ENCODE results near the gene ERC1. TPM values are rescaled to one million over a fixed set of nuclear protein-coding genes. Genes with fewer than 3 reads are reported as not detected.

Gene ERC1
- total and polyA plus RNA-seq, 2 donors (not counting 3 experiments of a cell fraction or from before 2014, with no cell fraction given): 11.7 to 66.1 TPM

DNA sequence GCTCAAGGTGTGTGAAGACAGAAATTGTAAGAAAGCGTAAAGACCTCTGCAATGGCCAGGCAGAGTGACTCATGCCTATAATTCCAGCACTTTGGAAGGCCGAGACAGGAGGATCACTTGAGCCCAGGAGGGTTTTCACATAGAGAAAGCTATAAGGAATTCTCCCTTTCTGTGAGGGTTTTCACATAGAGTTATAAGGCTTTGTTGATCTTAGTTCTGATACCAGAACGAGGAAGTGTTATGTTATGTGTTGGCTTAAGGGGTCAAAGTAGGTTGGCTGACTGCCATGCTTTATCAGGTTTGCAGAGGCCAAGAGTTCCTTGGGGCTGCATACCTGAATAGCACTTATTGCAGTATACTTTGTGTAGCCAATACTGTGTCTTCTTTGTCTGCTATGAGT lies 139.1 kb downstream of the ERC1 start:
- H2AFZ ChIP-seq (ENCODE audit: low read depth, low read length): no peak overlapping the region
- intact Hi-C loops (cut with micrococcal nuclease) (loop anchor here (1.0 to 5.0 kb wide), 2 partner anchors 42 to 87 kb away; no protein-coding TSS in a partner anchor), dilution Hi-C loops (cut with MboI; ENCODE audit: extremely low pct_ligation_motif_present, low sequenced_read_pairs) (no loop called here)
- no peaks in the 10 kb centered on the region for H3K9me3 ChIP-seq (replicated peaks; ENCODE audit: control insufficient read depth, insufficient read depth, low read length)
- ChIA-PET POLR2A (no interaction called here), CTCF (interaction anchor here (0.9 to 3.9 kb wide), 14 partner anchors 10 to 475 kb away, joined by 3 to 41 read pairs (median 4); partner anchors contain the start of gene RAD52)
- H4K20me1 ChIP-seq (replicated peaks; ENCODE audit: control insufficient read depth, extremely low read depth, insufficient read depth, low read length): peaks cover 3% of the 10 kb centered on the region
- H3K4me3 ChIP-seq (replicated peaks in 1 of 3; ENCODE audit: insufficient read depth in 1 of 3, low read depth in 1 of 3, low read length in 3 of 3): no peak overlapping the region
- H3K27ac ChIP-seq (ENCODE audit: insufficient read depth, low read depth, low read length): no peak overlapping the region
- BruUV-seq (replicated peaks): no TSS peak
- TF ChIP-seq POLR2A (IDR thresholded peaks at IDR 0.05; ENCODE audit: low read depth, low read length): no peak
- TF ChIP-seq POLR2AphosphoS5 (IDR thresholded peaks at IDR 0.05; ENCODE audit: insufficient read depth, low read depth, low read length): no peak
- TF ChIP-seq GATA2 (IDR thresholded peaks at IDR 0.05; ENCODE audit: insufficient read depth, insufficient read length, low read depth, low read length): peak; percentile 56
- no peak for TF ChIP-seq EZH2 (IDR thresholded peaks at IDR 0.05; ENCODE audit: borderline replicate concordance, low read depth, low read length, severe bottlenecking)
- peak; percentile 19 for TF ChIP-seq JUN (IDR thresholded peaks at IDR 0.05; ENCODE audit: borderline replicate concordance, insufficient read depth, insufficient read length, low read depth)
- peak; percentile 6 for TF ChIP-seq FOS (IDR thresholded peaks at IDR 0.05; ENCODE audit: borderline replicate concordance, insufficient read depth, low read length)
- DNase-seq (ENCODE audit: low read depth, low spot score) (peak; percentile 72), FAIRE-seq (peak; percentile 78)
- H3K4me1 ChIP-seq (ENCODE audit: control insufficient read depth, extremely low read depth, insufficient read depth, low read length): peaks cover 8% of the 10 kb centered on the region
- no peaks in the 10 kb centered on the region for H3K9me1 ChIP-seq (replicated peaks; ENCODE audit: control insufficient read depth, extremely low read depth, insufficient read depth, low read length)
- H3K27me3 ChIP-seq (ENCODE audit: control insufficient read depth in 2 of 2, insufficient read depth in 2 of 2, low read length in 2 of 2): no peaks in the 10 kb centered on the region
- H3K4me2 ChIP-seq (ENCODE audit: insufficient read depth, low read length): no peak overlapping the region
- H3K36me3 ChIP-seq (ENCODE audit: control insufficient read depth in 2 of 2, extremely low read depth in 1 of 2, insufficient read depth in 2 of 2, low read length in 2 of 2): no peaks in the 10 kb centered on the region
- H3K79me2 ChIP-seq (ENCODE audit: control insufficient read depth, insufficient read depth, low read length): no peaks in the 10 kb centered on the region
- no peak overlapping the region for H3K9ac ChIP-seq (replicated peaks; ENCODE audit: extremely low read depth, insufficient read depth, low read length)

DNA sequence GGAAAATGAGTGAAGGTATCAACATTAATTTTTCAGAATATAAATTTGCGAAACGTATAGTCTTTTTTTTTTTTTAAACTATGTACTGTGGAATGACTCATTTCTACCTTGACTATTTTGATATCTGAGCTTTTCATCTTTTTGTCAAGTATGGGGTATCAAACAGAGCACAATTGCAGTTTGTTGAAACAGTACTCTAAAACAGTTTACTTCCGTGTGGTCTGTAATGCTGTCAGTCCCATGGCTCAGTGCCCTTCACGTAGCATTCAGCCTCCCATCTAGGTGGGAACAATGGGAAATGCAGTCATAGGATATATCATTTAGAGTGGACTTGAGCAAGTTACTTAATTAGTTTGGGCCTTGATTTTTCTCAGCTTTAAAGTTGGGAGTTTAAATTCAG lies 139.5 kb downstream of the ERC1 start:
- no peak overlapping the region for H3K27ac ChIP-seq (ENCODE audit: insufficient read depth, low read depth, low read length)
- no peak overlapping the region for H3K9ac ChIP-seq (replicated peaks; ENCODE audit: extremely low read depth, insufficient read depth, low read length)
- H4K20me1 ChIP-seq (replicated peaks; ENCODE audit: control insufficient read depth, extremely low read depth, insufficient read depth, low read length): peaks cover 3% of the 10 kb centered on the region
- H3K4me3 ChIP-seq (replicated peaks in 1 of 3; ENCODE audit: insufficient read depth in 1 of 3, low read depth in 1 of 3, low read length in 3 of 3): no peak overlapping the region
- peaks cover 8% of the 10 kb centered on the region for H3K4me1 ChIP-seq (ENCODE audit: control insufficient read depth, extremely low read depth, insufficient read depth, low read length)
- H3K36me3 ChIP-seq (ENCODE audit: control insufficient read depth in 2 of 2, extremely low read depth in 1 of 2, insufficient read depth in 2 of 2, low read length in 2 of 2): no peaks in the 10 kb centered on the region
- no peaks in the 10 kb centered on the region for H3K9me3 ChIP-seq (replicated peaks; ENCODE audit: control insufficient read depth, insufficient read depth, low read length)
- H2AFZ ChIP-seq (ENCODE audit: low read depth, low read length): no peak overlapping the region
- H3K27me3 ChIP-seq (ENCODE audit: control insufficient read depth in 2 of 2, insufficient read depth in 2 of 2, low read length in 2 of 2): no peaks in the 10 kb centered on the region
- DNase-seq (ENCODE audit: low read depth, low spot score): peak; percentile 44
- no TSS peak for BruUV-seq (replicated peaks)
- intact Hi-C loops (cut with micrococcal nuclease) (loop anchor here (1.0 to 5.0 kb wide), 2 partner anchors 42 to 87 kb away; no protein-coding TSS in a partner anchor), dilution Hi-C loops (cut with MboI; ENCODE audit: extremely low pct_ligation_motif_present, low sequenced_read_pairs) (no loop called here)
- no peaks in the 10 kb centered on the region for H3K79me2 ChIP-seq (ENCODE audit: control insufficient read depth, insufficient read depth, low read length)
- no peaks in the 10 kb centered on the region for H3K9me1 ChIP-seq (replicated peaks; ENCODE audit: control insufficient read depth, extremely low read depth, insufficient read depth, low read length)
- no peak for TF ChIP-seq JUN (IDR thresholded peaks at IDR 0.05; ENCODE audit: borderline replicate concordance, insufficient read depth, insufficient read length, low read depth)
- peak; percentile 17 for TF ChIP-seq FOS (IDR thresholded peaks at IDR 0.05; ENCODE audit: borderline replicate concordance, insufficient read depth, low read length)
- no peak overlapping the region for H3K4me2 ChIP-seq (ENCODE audit: insufficient read depth, low read length)
- POLR2A ChIA-PET: no interaction called here
- CTCF ChIA-PET: interaction anchor here (0.6 to 3.9 kb wide), 14 partner anchors 10 to 475 kb away, joined by 3 to 41 read pairs (median 4); partner anchors contain the start of gene RAD52
- no peak for FAIRE-seq
